OCI-LY7 (cell line): ENCODE data around the gene INSIG2. TPM values are rescaled to one million over a fixed set of nuclear protein-coding genes. Genes with fewer than 3 reads are reported as not detected.

Experiments used
- BruUV-seq: library from RNA; stranded (reverse); fragments of 400-500 nt; replicated peaks from 2 replicates; lab custom pipeline; 2021; lab: Mats Ljungman, UMichigan
- CTCF ChIA-PET: fragments of 300-600 bp; sonication (Branson Sonifier 250); formaldehyde crosslinking; loops from one replicate; lab custom pipeline; 2022; ENCODE audit warnings: antibody characterized with exemption; ENCODE audit not compliant: unreplicated experiment; lab: Charles Lee
- POLR2A ChIA-PET: fragments of 300-600 bp; sonication (Branson Sonifier 250); formaldehyde crosslinking; loops from one replicate; lab custom pipeline; 2022; ENCODE audit warnings: antibody characterized with exemption; lab: Charles Lee
- DNase-seq: peaks from one replicate; pipeline ENCODE4 v3.0.0-alpha.2; 2015; ENCODE audit warnings: low spot score
- H2AFZ ChIP-seq: fragments of 200-600 bp; sonication (generic), shearing (Covaris generic); 2 replicates; pipeline ENCODE4 v1.6.1; 2014; ENCODE audit warnings: mild to moderate bottlenecking, antibody characterized with exemption, low read length, moderate library complexity
- H3K27ac ChIP-seq: fragments of 200-600 bp; sonication (generic); 2 replicates; pipeline ENCODE4 v1.5.1; 2014; ENCODE audit warnings: mixed run types, low read depth, mild to moderate bottlenecking, moderate library complexity, low read length, inconsistent platforms; ENCODE audit not compliant: poor library complexity, severe bottlenecking
- H3K36me3 ChIP-seq: fragments of 200-600 bp; sonication (generic); 2 replicates; pipeline ENCODE4 v1.6.1; 2014; ENCODE audit warnings: mild to moderate bottlenecking, antibody characterized with exemption, low read length, moderate library complexity, mixed read lengths; ENCODE audit not compliant: insufficient read depth
- H3K4me1 ChIP-seq: fragments of 200-600 bp; sonication (generic); 2 replicates; pipeline ENCODE4 v1.5.1; 2014; ENCODE audit warnings: mild to moderate bottlenecking, low read length; ENCODE audit not compliant: insufficient read depth, poor library complexity, severe bottlenecking
- H3K4me2 ChIP-seq: fragments of 200-600 bp; sonication (generic); 2 replicates; pipeline ENCODE4 v1.6.1; 2014; ENCODE audit warnings: mild to moderate bottlenecking, low read length
- H3K4me3 ChIP-seq: fragments of 200-600 bp; sonication (generic); 2 replicates; pipeline ENCODE4 v1.5.1; 2014; ENCODE audit warnings: mild to moderate bottlenecking, low read depth, low read length; ENCODE audit not compliant: poor library complexity, severe bottlenecking
- H3K79me2 ChIP-seq: fragments of 200-600 bp; sonication (generic); 2 replicates; pipeline ENCODE4 v1.6.1; 2016; ENCODE audit warnings: low read depth, mild to moderate bottlenecking, low read length, moderate library complexity, mixed read lengths; ENCODE audit not compliant: insufficient read depth
- H3K9me2 ChIP-seq: fragments of 200-600 bp; sonication (generic); 2 replicates; pipeline ENCODE4 v1.6.1; 2016; ENCODE audit warnings: mild to moderate bottlenecking, low read length, mixed read lengths; ENCODE audit not compliant: insufficient read depth
- H3K9me3 ChIP-seq: fragments of 200-600 bp; sonication (generic); 2 replicates; pipeline ENCODE4 v1.6.1; 2014; ENCODE audit warnings: mild to moderate bottlenecking, mixed run types, low read length, mixed read lengths
- H4K20me1 ChIP-seq: fragments of 200-600 bp; sonication (generic); 2 replicates; pipeline ENCODE4 v1.6.1; 2014; ENCODE audit warnings: mild to moderate bottlenecking, antibody characterized with exemption, low read length, moderate library complexity, mixed read lengths; ENCODE audit not compliant: insufficient read depth
- CTCF ChIP-seq: fragments of 200-600 bp; sonication (generic); conservative IDR thresholded peaks from 2 replicates; pipeline ENCODE4 v1.5.1; 2014; ENCODE audit warnings: mild to moderate bottlenecking, antibody characterized with exemption, low read length, moderate library complexity, mixed read lengths
- EZH2phosphoT487 ChIP-seq: fragments of 200-600 bp; sonication (generic); IDR thresholded peaks from 2 replicates; pipeline ENCODE4 v1.6.1; 2018; ENCODE audit warnings: low read depth, borderline replicate concordance, mild to moderate bottlenecking, mixed run types, antibody characterized with exemption, low read length, moderate library complexity, mixed read lengths
- intact Hi-C: fragments of 100-400 bp; cut with micrococcal nuclease; formaldehyde crosslinking; loops from one replicate; pipeline ENCODE4 v1.10.0; 2022; ENCODE audit not compliant: unreplicated experiment
- total RNA-seq, 2 experiments: library from RNA; depleted of rRNA in 1 of 2; stranded (reverse); fragments of >200 nt in 1 of 2; shearing (Covaris generic) in 1 of 2; gene quantifications; 2 replicates each; pipeline ENCODE4 v1.2.3, GENCODE V29; 2014 to 2022

INSIG2 gene
- total RNA-seq, 2 experiments from 2014 or later, result 5.9 to 21.2 TPM

GRCh38 chr2:118054213-118055008 is 33.9 kb upstream of the INSIG2 start:
- Histone ChIP-seq H3K36me3 (no peaks in the 10 kb centered on the region), H3K79me2 (no peaks in the 10 kb centered on the region), H3K27ac (peak overlapping the region; percentile 94), H3K9me3 (no peaks in the 10 kb centered on the region), H3K4me2 (peak overlapping the region; percentile 85), H3K4me1 (peaks cover 68% of the 10 kb centered on the region), H3K4me3 (peak overlapping the region; percentile 60), H4K20me1 (no peaks in the 10 kb centered on the region), H3K9me2 (no peaks in the 10 kb centered on the region), H2AFZ (peak overlapping the region; percentile 97)
- intact Hi-C loops, result loop anchor here (10.0 kb wide), 2 partner anchors 1260 to 1310 kb away; partner anchors contain the start of genes C2orf76 and DBI
- ChIA-PET CTCF (interaction anchor here (0.6 kb wide), 1 partner anchor 51 kb away, joined by 3 read pairs; no protein-coding TSS in a partner anchor), POLR2A (interaction anchor here (0.6 to 3.7 kb wide), 9 partner anchors 7 to 1258 kb away, joined by 3 to 22 read pairs (median 5); partner anchors contain the start of genes CCDC93 and INSIG2)
- DNase-seq, result no peak
- BruUV-seq, result no TSS peak
- no peak for TF ChIP-seq EZH2phosphoT487
- TF ChIP-seq CTCF, result no peak

- H4K20me1 ChIP-seq, result no peaks in the 10 kb centered on the region
- ChIA-PET POLR2A (interaction anchor here (0.7 to 3.7 kb wide), 11 partner anchors 8 to 233 kb away, joined by 3 to 22 read pairs (median 3); partner anchors contain the start of genes CCDC93 and INSIG2), CTCF (interaction anchor here (0.6 to 1.2 kb wide), 3 partner anchors 7 to 52 kb away, joined by 3 to 9 read pairs (median 4); no protein-coding TSS in a partner anchor)
- H3K4me1 ChIP-seq, result peaks cover 68% of the 10 kb centered on the region
- intact Hi-C loops, result loop anchor here (10.0 kb wide), 2 partner anchors 1259 to 1309 kb away; partner anchors contain the start of genes C2orf76 and DBI
- no peak for TF ChIP-seq EZH2phosphoT487
- no peak for TF ChIP-seq CTCF
- H3K27ac ChIP-seq, result peak overlapping the region; percentile 94
- peak overlapping the region; percentile 97 for H2AFZ ChIP-seq
- H3K9me2 ChIP-seq, result no peaks in the 10 kb centered on the region
- H3K4me2 ChIP-seq, result peak overlapping the region; percentile 85
- H3K9me3 ChIP-seq, result no peaks in the 10 kb centered on the region
- peak overlapping the region; percentile 60 for H3K4me3 ChIP-seq
- no TSS peak for BruUV-seq
- DNase-seq, result peak; percentile 76
- no peaks in the 10 kb centered on the region for H3K79me2 ChIP-seq
- no peaks in the 10 kb centered on the region for H3K36me3 ChIP-seq
These were observed 32.6 kb upstream of the INSIG2 start for GRCh38 chr2:118055512-118056164.
